SK-N-SH (cell line): ENCODE measurements around the gene ZNF620. TPM values are rescaled to one million over a fixed set of nuclear protein-coding genes. Genes with fewer than 3 reads are reported as not detected.

Experiments
- CTCF ChIA-PET: fragments of 300-600, 350-600 bp; formaldehyde crosslinking; extraction: SDS; loops from one replicate; lab custom pipeline; 2021; lab: Yijun Ruan, JAX
- POLR2A ChIA-PET: fragments of 350-600 bp; sonication (Branson Sonifier 250); formaldehyde crosslinking; extraction: SDS; loops from one replicate; lab custom pipeline; 2020; ENCODE audit warnings: antibody characterized with exemption, inconsistent platforms; lab: Yijun Ruan, JAX
- DNase-seq: peaks from one replicate; pipeline ENCODE4 v3.0.0; 2012
- H2AFZ ChIP-seq: fragments of 200-600 bp; sonication (generic); 2 replicates; pipeline ENCODE4 v1.8.1; 2016; ENCODE audit warnings: antibody characterized with exemption, mild to moderate bottlenecking, low read depth
- H3F3A ChIP-seq: fragments of 200-600 bp; sonication (generic); replicated peaks from 2 replicates; pipeline ENCODE3; 2016; ENCODE audit warnings: antibody characterized with exemption, mild to moderate bottlenecking; ENCODE audit not compliant: insufficient read depth
- H3K27ac ChIP-seq, 2 experiments: fragments of 200-500 bp in 1 of 2; fragments of 200-600 bp in 1 of 2; sonication (Bioruptor generic) in 1 of 2; sonication (generic), shearing (Covaris generic) in 1 of 2; 2 replicates each; pipeline versions ENCODE4 v1.5.1 to v1.6.1; 2014 to 2016; ENCODE audit warnings: low read depth in 2 of 2, inconsistent platforms in 1 of 2, low read length in 1 of 2, mild to moderate bottlenecking in 1 of 2, mixed read lengths in 1 of 2
- H3K27me3 ChIP-seq: fragments of 200-600 bp; sonication (generic), shearing (Covaris generic); 2 replicates; pipeline ENCODE4 v1.6.1; 2016; ENCODE audit warnings: mixed run types; ENCODE audit not compliant: insufficient read depth
- H3K36me3 ChIP-seq, 2 experiments: fragments of 200-500 bp in 1 of 2; fragments of 200-600 bp in 1 of 2; sonication (Bioruptor generic) in 1 of 2; sonication (generic) in 1 of 2; replicated peaks in 1 of 2; 2 replicates each; pipeline versions ENCODE3 to v1.5.1; 2014 to 2016; ENCODE audit warnings: low read length in 1 of 2, mild to moderate bottlenecking in 1 of 2; ENCODE audit not compliant: insufficient read depth in 2 of 2, control insufficient read depth in 1 of 2
- H3K4me1 ChIP-seq, 2 experiments: fragments of 200-500 bp in 1 of 2; fragments of 200-600 bp in 1 of 2; sonication (Bioruptor generic) in 1 of 2; sonication (generic), shearing (Covaris generic) in 1 of 2; 2 replicates each; pipeline versions ENCODE4 v1.5.1 to v1.6.1; 2014 to 2016; ENCODE audit warnings: low read depth in 1 of 2, low read length in 1 of 2, mixed run types in 1 of 2; ENCODE audit not compliant: insufficient read depth in 2 of 2, control insufficient read depth in 1 of 2
- H3K4me2 ChIP-seq: fragments of 200-600 bp; sonication (generic), shearing (Covaris generic); 2 replicates; pipeline ENCODE4 v1.6.1; 2017; ENCODE audit warnings: mixed run types
- H3K4me3 ChIP-seq, 2 experiments: fragments of 200-500 bp in 1 of 2; fragments of 200-600 bp in 1 of 2; sonication (Bioruptor generic) in 1 of 2; sonication (generic), shearing (Covaris generic) in 1 of 2; 2 replicates each; pipeline versions ENCODE4 v1.5.1 to v1.8.1; 2014 to 2016; ENCODE audit warnings: low read depth in 2 of 2, inconsistent platforms in 1 of 2, low read length in 1 of 2, mild to moderate bottlenecking in 1 of 2, mixed read lengths in 1 of 2, moderate library complexity in 1 of 2
- H3K79me2 ChIP-seq: fragments of 200-600 bp; sonication (generic); 2 replicates; pipeline ENCODE4 v1.8.1; 2017; ENCODE audit warnings: mild to moderate bottlenecking; ENCODE audit not compliant: insufficient read depth
- H3K9ac ChIP-seq: fragments of 200-600 bp; sonication (generic); 2 replicates; pipeline ENCODE4 v1.6.1; 2017; ENCODE audit warnings: mixed run types
- H3K9me2 ChIP-seq: fragments of 200-600 bp; sonication (generic); 2 replicates; pipeline ENCODE4 v1.6.1; 2017; ENCODE audit warnings: mixed run types
- H3K9me3 ChIP-seq: fragments of 200-600 bp; sonication (generic); 2 replicates; pipeline ENCODE4 v1.6.1; 2017; ENCODE audit warnings: mixed run types, mild to moderate bottlenecking, moderate library complexity
- H4K20me1 ChIP-seq: fragments of 200-600 bp; sonication (generic); 2 replicates; pipeline ENCODE4 v1.6.1; 2017; ENCODE audit warnings: mild to moderate bottlenecking, mixed run types; ENCODE audit not compliant: insufficient read depth
- CHD2 ChIP-seq: fragments of 150-350 bp; IDR thresholded peaks from 2 replicates; pipeline ENCODE4 v1.6.1; 2018; ENCODE audit warnings: low read length; ENCODE audit not compliant: partially characterized antibody
- ELF1 ChIP-seq: IDR thresholded peaks from 2 replicates; pipeline ENCODE4 v1.4.0; 2012
- FOXJ3 ChIP-seq: sonication (generic); formaldehyde crosslinking; IDR thresholded peaks from 2 replicates; pipeline ENCODE4 v1.5.1; 2020; ENCODE audit warnings: mild to moderate bottlenecking, missing genetic modification reagents
- FOXM1 ChIP-seq: IDR thresholded peaks from 2 replicates; pipeline ENCODE4 v1.4.0; 2012; ENCODE audit warnings: low read depth, mild to moderate bottlenecking
- GABPA ChIP-seq: IDR thresholded peaks from 2 replicates; pipeline ENCODE4 v1.4.0; 2012; ENCODE audit warnings: low read depth, mild to moderate bottlenecking
- IRF3 ChIP-seq: fragments of 150-350 bp; IDR thresholded peaks from 2 replicates; pipeline ENCODE4 v1.6.1; 2016; ENCODE audit warnings: mild to moderate bottlenecking, low read depth, low read length
- JUND ChIP-seq: IDR thresholded peaks from 2 replicates; pipeline ENCODE4 v1.4.0; 2012
- MEF2A ChIP-seq: IDR thresholded peaks from 2 replicates; pipeline ENCODE4 v1.4.0; 2012; ENCODE audit warnings: low read depth, borderline replicate concordance
- MXI1 ChIP-seq: IDR thresholded peaks from 2 replicates; pipeline ENCODE4 v1.6.1; 2012; ENCODE audit warnings: mild to moderate bottlenecking, low read depth, low read length, improper control_type of control experiment
- NRF1 ChIP-seq: IDR thresholded peaks from 2 replicates; pipeline ENCODE4 v1.6.1; 2012; ENCODE audit warnings: low read depth, mild to moderate bottlenecking, low read length
- POLR2AphosphoS5 ChIP-seq: IDR thresholded peaks from 2 replicates; pipeline ENCODE4 v1.6.1; 2012; ENCODE audit warnings: low read depth, low read length
- RCOR1 ChIP-seq: fragments of 150-350 bp; IDR thresholded peaks from 2 replicates; pipeline ENCODE4 v1.6.1; 2017; ENCODE audit warnings: antibody characterized with exemption, low read length
- REST ChIP-seq: IDR thresholded peaks from 2 replicates; pipeline ENCODE4 v1.6.1; 2012; ENCODE audit warnings: mild to moderate bottlenecking, low read depth, low read length, moderate library complexity
- SIN3A ChIP-seq: IDR thresholded peaks from 2 replicates; pipeline ENCODE4 v1.6.1; 2012; ENCODE audit warnings: low read depth, mild to moderate bottlenecking, low read length, moderate library complexity, borderline replicate concordance
- TCF12 ChIP-seq: IDR thresholded peaks from 2 replicates; pipeline ENCODE4 v1.4.0; 2012
- TEAD4 ChIP-seq: IDR thresholded peaks from 2 replicates; pipeline ENCODE4 v1.4.0; 2012; ENCODE audit warnings: mild to moderate bottlenecking, borderline replicate concordance; ENCODE audit not compliant: insufficient read depth
- WGBS: methylation state at CpG from one replicate; pipeline ENCODE4 v1.1.6; 2017; ENCODE audit warnings: low lambda C conversion rate; 5-methylcytosine and 5-hydroxymethylcytosine counted together
- polyA plus RNA-seq, 3 experiments: library from polyadenylated mRNA; depleted of rRNA; stranded (reverse); fragments of >200 nt; gene quantifications; 2 replicates each; pipeline ENCODE4 v1.2.3, GENCODE V29; 2012
- TF ChIP-seq, protein P1 (sequence below): IDR thresholded peaks from 2 replicates; pipeline ENCODE4 v1.4.0; 2012; ENCODE audit warnings: low read depth

ZNF620 gene
- polyA plus RNA-seq, 1 of the 3 experiments (the other 2 are of a cell fraction) = 2.0 TPM

DNA sequence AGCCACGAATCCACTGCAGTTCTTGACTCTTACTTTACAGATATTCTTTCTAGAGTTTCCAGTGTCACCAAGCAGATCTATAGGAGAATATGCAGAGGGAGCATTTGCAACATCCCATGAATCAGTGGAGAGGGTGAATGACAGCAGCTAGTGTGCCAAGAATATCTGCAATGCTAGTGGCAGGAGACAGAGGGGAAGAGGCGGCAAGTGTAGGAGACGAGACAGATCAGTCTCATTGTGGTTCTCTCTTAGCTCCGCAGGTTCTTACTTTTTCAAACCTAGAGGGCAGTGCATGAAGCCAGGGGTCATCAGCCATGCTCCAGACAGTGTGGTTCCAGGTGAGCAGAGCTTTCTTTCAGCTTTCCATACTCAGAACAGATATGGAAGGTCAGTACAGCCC, 28.2 kb upstream of the ZNF620 start:
- Histone ChIP-seq H3K9me3 (no peaks in the 10 kb centered on the region), H2AFZ (peak overlapping the region; percentile 100), H3K4me2 (peak overlapping the region; percentile 86), H3F3A (no peaks in the 10 kb centered on the region), H3K27me3 (no peaks in the 10 kb centered on the region), H3K9me2 (no peaks in the 10 kb centered on the region), H3K36me3 (peaks cover 0 to 19% of the 10 kb centered on the region in 2 experiments), H3K4me1 (peaks cover 4 to 6% of the 10 kb centered on the region in 2 experiments; a peak in 2 of 4 replicates), H4K20me1 (no peaks in the 10 kb centered on the region), H3K4me3 (peak overlapping the region; percentile 81 to 95), H3K9ac (peak overlapping the region; percentile 89), H3K27ac (no peak overlapping the region), H3K79me2 (no peaks in the 10 kb centered on the region)
- WGBS = 71% methylated on average over 4 of the region's 4 CpGs
- DNase-seq = peak; percentile 34
- ChIA-PET CTCF (interaction anchor here (3.9 kb wide), 1 partner anchor 28 kb away, joined by 12 read pairs; the partner anchor contains the start of gene ZNF620), POLR2A (interaction anchor here (1.2 to 2.7 kb wide), 4 partner anchors 20 to 47 kb away, joined by 3 to 19 read pairs (median 10); partner anchors contain the start of genes RPL14, ZNF620 and ZNF621)
- TF ChIP-seq, protein P1, sequence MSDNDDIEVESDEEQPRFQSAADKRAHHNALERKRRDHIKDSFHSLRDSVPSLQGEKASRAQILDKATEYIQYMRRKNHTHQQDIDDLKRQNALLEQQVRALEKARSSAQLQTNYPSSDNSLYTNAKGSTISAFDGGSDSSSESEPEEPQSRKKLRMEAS = no peak
- TF ChIP-seq NRF1 = no peak
- no peak for TF ChIP-seq JUND
- TF ChIP-seq TCF12 = no peak
- no peak for TF ChIP-seq TEAD4
- TF ChIP-seq REST = no peak
- no peak for TF ChIP-seq GABPA
- TF ChIP-seq FOXJ3 (CRISPR knock-in tag) = no peak
- TF ChIP-seq RCOR1 = no peak
- TF ChIP-seq POLR2AphosphoS5 = no peak
- TF ChIP-seq SIN3A = no peak
- no peak for TF ChIP-seq CHD2
- TF ChIP-seq IRF3 = no peak
- TF ChIP-seq ELF1 = no peak
- no peak for TF ChIP-seq FOXM1
- TF ChIP-seq MEF2A = no peak
- no peak for TF ChIP-seq MXI1
